HepG2 (cell line): ENCODE measurements around the gene WDCP. TPM values are rescaled to one million over a fixed set of nuclear protein-coding genes. Genes with fewer than 3 reads are reported as not detected.

Experiments
- ERF ChIP-seq: IDR thresholded peaks from 2 replicates; pipeline ENCODE4 v1.6.1; 2018; ENCODE audit warnings: missing biosample characterization, missing genetic modification reagents
- GFI1 ChIP-seq: sonication (generic); formaldehyde crosslinking; IDR thresholded peaks from 2 replicates; pipeline ENCODE4 v1.5.0; 2020; ENCODE audit warnings: missing genetic modification reagents, mild to moderate bottlenecking, borderline replicate concordance
- HDAC1 ChIP-seq: sonication (generic); formaldehyde crosslinking; IDR thresholded peaks from 2 replicates; pipeline ENCODE4 v1.5.1; 2020; ENCODE audit warnings: mild to moderate bottlenecking, missing genetic modification reagents
- HMG20B ChIP-seq: conservative IDR thresholded peaks from 2 replicates; pipeline ENCODE4 v1.6.1; 2016; ENCODE audit warnings: missing genetic modification reagents, missing compliant biosample characterization
- JARID2 ChIP-seq: sonication (generic); formaldehyde crosslinking; IDR thresholded peaks from 2 replicates; pipeline ENCODE4 v1.8.1; 2023; ENCODE audit warnings: missing genetic modification reagents, inconsistent platforms; ENCODE audit not compliant: insufficient replicate concordance
- PHB2 ChIP-seq: fragments of 450-650 bp; IDR thresholded peaks from 2 replicates; pipeline ENCODE4 v1.6.1; 2018; ENCODE audit not compliant: partially characterized antibody
- PLSCR1 ChIP-seq: sonication (generic); formaldehyde crosslinking; IDR thresholded peaks from 2 replicates; pipeline ENCODE4 v1.5.0; 2020; ENCODE audit warnings: missing genetic modification reagents, mild to moderate bottlenecking, borderline replicate concordance
- SMC3 ChIP-seq: IDR thresholded peaks from 2 replicates; pipeline ENCODE4 v1.6.1; 2011; ENCODE audit warnings: low read length, improper control_type of control experiment
- UBTF ChIP-seq: sonication (generic); formaldehyde crosslinking; IDR thresholded peaks from 2 replicates; pipeline ENCODE4 v1.4.0; 2020; ENCODE audit warnings: mild to moderate bottlenecking, missing genetic modification reagents
- ZBTB25 ChIP-seq: IDR thresholded peaks from 2 replicates; pipeline ENCODE4 v1.6.1; 2018; ENCODE audit warnings: missing genetic modification reagents
- ZMYM3 ChIP-seq: sonication (generic); formaldehyde crosslinking; IDR thresholded peaks from 2 replicates; pipeline ENCODE4 v1.5.1; 2020; ENCODE audit warnings: mild to moderate bottlenecking, missing genetic modification reagents
- ZNF124 ChIP-seq: sonication (generic); formaldehyde crosslinking; IDR thresholded peaks from 2 replicates; pipeline ENCODE4 v1.4.0; 2020; ENCODE audit warnings: missing genetic modification reagents
- ZNF350 ChIP-seq: sonication (generic); formaldehyde crosslinking; IDR thresholded peaks from 2 replicates; pipeline ENCODE4 v1.4.0; 2020; ENCODE audit warnings: mild to moderate bottlenecking, low read depth, missing genetic modification reagents, borderline replicate concordance
- ZNF629 ChIP-seq: sonication (generic); formaldehyde crosslinking; conservative IDR thresholded peaks from 2 replicates; pipeline ENCODE4 v1.5.0; 2020; ENCODE audit warnings: missing genetic modification reagents
- ZNF674 ChIP-seq: sonication (generic); formaldehyde crosslinking; IDR thresholded peaks from 2 replicates; pipeline ENCODE4 v1.5.0; 2020; ENCODE audit warnings: low read depth, mild to moderate bottlenecking, missing genetic modification reagents
- ZNF709 ChIP-seq: sonication (generic); formaldehyde crosslinking; IDR thresholded peaks from 2 replicates; pipeline ENCODE4 v1.5.0; 2020; ENCODE audit warnings: mild to moderate bottlenecking, missing genetic modification reagents
- ZSCAN30 ChIP-seq: sonication (generic); formaldehyde crosslinking; IDR thresholded peaks from 2 replicates; pipeline ENCODE4 v1.5.0; 2020; ENCODE audit warnings: mild to moderate bottlenecking, missing genetic modification reagents
- polyA plus RNA-seq, 8 experiments: library from polyadenylated mRNA; depleted of rRNA in 3 of 8; stranded (reverse) in 7 of 8; unstranded in 1 of 8; fragments of >200 nt; fragmentation: Illumina TruSeq in 4 of 8; extraction: Trizol in 4 of 8; gene quantifications; 2 replicates each; pipeline versions ENCODE4 v1.2.1 to v1.2.3, GENCODE V29; 2011 to 2016; ENCODE audit warnings: low read depth in 4 of 8, missing spikeins in 1 of 8, mixed read lengths in 1 of 8; ENCODE audit not compliant: insufficient read depth in 1 of 8
- total RNA-seq, 5 experiments: library from RNA; depleted of rRNA; stranded (reverse); fragments of >200 nt; fragmentation: Illumina TruSeq; extraction: Trizol; gene quantifications; 2 replicates each; pipeline ENCODE4 v1.2.3, GENCODE V29; 2016; ENCODE audit warnings: low read depth in 1 of 5
- TF ChIP-seq, protein P1 (sequence below): sonication (generic); formaldehyde crosslinking; IDR thresholded peaks from 2 replicates; pipeline ENCODE4 v1.5.1; 2020; ENCODE audit warnings: mild to moderate bottlenecking, missing genetic modification reagents, moderate library complexity
- TF ChIP-seq, protein P2 (sequence below): sonication (generic); formaldehyde crosslinking; IDR thresholded peaks from 2 replicates; pipeline ENCODE4 v1.5.1; 2020; ENCODE audit warnings: mild to moderate bottlenecking, missing genetic modification reagents, moderate library complexity
- TF ChIP-seq, protein P3 (sequence below): sonication (generic); formaldehyde crosslinking; IDR thresholded peaks from 2 replicates; pipeline ENCODE4 v1.4.0; 2020; ENCODE audit warnings: mild to moderate bottlenecking, low read depth, missing genetic modification reagents

WDCP gene
- total and polyA plus RNA-seq, 2 of the 13 experiments (the other 11 are each of a cell fraction or from before 2014, with no cell fraction given), result 17.4 to 22.6 TPM

DNA sequence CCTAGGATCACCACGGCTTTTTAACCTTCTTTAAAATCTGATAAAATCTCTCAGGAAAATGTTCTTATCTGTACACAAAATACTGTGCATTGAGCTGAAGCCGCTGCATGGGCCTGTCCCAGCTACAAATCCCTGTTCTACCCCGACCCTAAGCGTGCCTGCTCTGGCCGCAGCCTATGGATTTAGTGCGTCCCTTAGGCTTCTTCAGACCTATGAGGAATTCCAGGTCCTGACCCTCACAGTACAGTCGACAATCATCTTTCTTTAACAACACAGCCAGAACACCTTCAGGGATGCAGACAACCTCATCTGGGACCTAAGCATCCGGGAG lies 477 bp upstream of the WDCP start (continued):
- no peak for TF ChIP-seq PLSCR1 (CRISPR knock-in tag)
- no peak for TF ChIP-seq JARID2
- TF ChIP-seq ZNF629 (CRISPR knock-in tag), result 0 out of 2 replicates have a peak, but pooled peaks have one; percentile 6
- no peak for TF ChIP-seq ZBTB25 (CRISPR knock-in tag)
- 0 out of 2 replicates have a peak, but pooled peaks have one; percentile 7 for TF ChIP-seq HMG20B
- TF ChIP-seq, protein P1, sequence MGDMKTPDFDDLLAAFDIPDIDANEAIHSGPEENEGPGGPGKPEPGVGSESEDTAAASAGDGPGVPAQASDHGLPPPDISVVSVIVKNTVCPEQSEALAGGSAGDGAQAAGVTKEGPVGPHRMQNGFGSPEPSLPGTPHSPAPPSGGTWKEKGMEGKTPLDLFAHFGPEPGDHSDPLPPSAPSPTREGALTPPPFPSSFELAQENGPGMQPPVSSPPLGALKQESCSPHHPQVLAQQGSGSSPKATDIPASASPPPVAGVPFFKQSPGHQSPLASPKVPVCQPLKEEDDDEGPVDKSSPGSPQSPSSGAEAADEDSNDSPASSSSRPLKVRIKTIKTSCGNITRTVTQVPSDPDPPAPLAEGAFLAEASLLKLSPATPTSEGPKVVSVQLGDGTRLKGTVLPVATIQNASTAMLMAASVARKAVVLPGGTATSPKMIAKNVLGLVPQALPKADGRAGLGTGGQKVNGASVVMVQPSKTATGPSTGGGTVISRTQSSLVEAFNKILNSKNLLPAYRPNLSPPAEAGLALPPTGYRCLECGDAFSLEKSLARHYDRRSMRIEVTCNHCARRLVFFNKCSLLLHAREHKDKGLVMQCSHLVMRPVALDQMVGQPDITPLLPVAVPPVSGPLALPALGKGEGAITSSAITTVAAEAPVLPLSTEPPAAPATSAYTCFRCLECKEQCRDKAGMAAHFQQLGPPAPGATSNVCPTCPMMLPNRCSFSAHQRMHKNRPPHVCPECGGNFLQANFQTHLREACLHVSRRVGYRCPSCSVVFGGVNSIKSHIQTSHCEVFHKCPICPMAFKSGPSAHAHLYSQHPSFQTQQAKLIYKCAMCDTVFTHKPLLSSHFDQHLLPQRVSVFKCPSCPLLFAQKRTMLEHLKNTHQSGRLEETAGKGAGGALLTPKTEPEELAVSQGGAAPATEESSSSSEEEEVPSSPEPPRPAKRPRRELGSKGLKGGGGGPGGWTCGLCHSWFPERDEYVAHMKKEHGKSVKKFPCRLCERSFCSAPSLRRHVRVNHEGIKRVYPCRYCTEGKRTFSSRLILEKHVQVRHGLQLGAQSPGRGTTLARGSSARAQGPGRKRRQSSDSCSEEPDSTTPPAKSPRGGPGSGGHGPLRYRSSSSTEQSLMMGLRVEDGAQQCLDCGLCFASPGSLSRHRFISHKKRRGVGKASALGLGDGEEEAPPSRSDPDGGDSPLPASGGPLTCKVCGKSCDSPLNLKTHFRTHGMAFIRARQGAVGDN, result peak; percentile 18; the same call in 1 of the 2 replicates
- no peak for TF ChIP-seq ZNF674 (CRISPR knock-in tag)
- TF ChIP-seq ZNF709 (CRISPR knock-in tag), result peak; percentile 16; the same call in 1 of the 2 replicates
- no peak for TF ChIP-seq ZSCAN30 (CRISPR knock-in tag)
- TF ChIP-seq, protein P2, sequence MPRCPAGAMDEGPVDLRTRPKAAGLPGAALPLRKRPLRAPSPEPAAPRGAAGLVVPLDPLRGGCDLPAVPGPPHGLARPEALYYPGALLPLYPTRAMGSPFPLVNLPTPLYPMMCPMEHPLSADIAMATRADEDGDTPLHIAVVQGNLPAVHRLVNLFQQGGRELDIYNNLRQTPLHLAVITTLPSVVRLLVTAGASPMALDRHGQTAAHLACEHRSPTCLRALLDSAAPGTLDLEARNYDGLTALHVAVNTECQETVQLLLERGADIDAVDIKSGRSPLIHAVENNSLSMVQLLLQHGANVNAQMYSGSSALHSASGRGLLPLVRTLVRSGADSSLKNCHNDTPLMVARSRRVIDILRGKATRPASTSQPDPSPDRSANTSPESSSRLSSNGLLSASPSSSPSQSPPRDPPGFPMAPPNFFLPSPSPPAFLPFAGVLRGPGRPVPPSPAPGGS, result peak; percentile 50; the same call in 1 of the 2 replicates
- 0 out of 2 replicates have a peak, but pooled peaks have one; percentile 14 for TF ChIP-seq ERF
- no peak for TF ChIP-seq PHB2
- TF ChIP-seq, protein P3, sequence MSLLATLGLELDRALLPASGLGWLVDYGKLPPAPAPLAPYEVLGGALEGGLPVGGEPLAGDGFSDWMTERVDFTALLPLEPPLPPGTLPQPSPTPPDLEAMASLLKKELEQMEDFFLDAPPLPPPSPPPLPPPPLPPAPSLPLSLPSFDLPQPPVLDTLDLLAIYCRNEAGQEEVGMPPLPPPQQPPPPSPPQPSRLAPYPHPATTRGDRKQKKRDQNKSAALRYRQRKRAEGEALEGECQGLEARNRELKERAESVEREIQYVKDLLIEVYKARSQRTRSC, result no peak
- TF ChIP-seq ZMYM3 (CRISPR knock-in tag), result peak; percentile 48; the same call in 1 of the 2 replicates
- TF ChIP-seq HDAC1 (CRISPR knock-in tag), result no peak
- TF ChIP-seq ZNF124 (CRISPR knock-in tag), result peak; percentile 19; the same call in 1 of the 2 replicates
- no peak for TF ChIP-seq SMC3
- TF ChIP-seq UBTF, result peak; percentile 4; the same call in 1 of the 2 replicates
- peak; percentile 17; the same call in 1 of the 2 replicates for TF ChIP-seq ZNF350
- TF ChIP-seq GFI1 (CRISPR knock-in tag), result peak; percentile 16; the same call in 1 of the 2 replicates
